Umbilical cord (tissue), 2 donors: ENCODE data around the gene GLCCI1. TPM values are rescaled to one million over a fixed set of nuclear protein-coding genes. Genes with fewer than 3 reads are reported as not detected.

ENCODE experiments used
- DNase-seq: peaks from one replicate; pipeline ENCODE4 v3.0.0-alpha.2; 2015; ENCODE audit warnings: low spot score
- total RNA-seq: library from RNA; depleted of rRNA; stranded (reverse); fragments of >200 nt; gene quantifications from one replicate; pipeline ENCODE4 v1.2.3, GENCODE V29; 2014; ENCODE audit warnings: low replicate concordance; ENCODE audit not compliant: insufficient read depth

The GLCCI1 gene
- total RNA-seq, 1 donor from 2014 or later: 12.3 TPM

- no peak for DNase-seq
Observed at GRCh38 chr7:7962851-7963250, 5.7 kb upstream of the GLCCI1 start.

DNA sequence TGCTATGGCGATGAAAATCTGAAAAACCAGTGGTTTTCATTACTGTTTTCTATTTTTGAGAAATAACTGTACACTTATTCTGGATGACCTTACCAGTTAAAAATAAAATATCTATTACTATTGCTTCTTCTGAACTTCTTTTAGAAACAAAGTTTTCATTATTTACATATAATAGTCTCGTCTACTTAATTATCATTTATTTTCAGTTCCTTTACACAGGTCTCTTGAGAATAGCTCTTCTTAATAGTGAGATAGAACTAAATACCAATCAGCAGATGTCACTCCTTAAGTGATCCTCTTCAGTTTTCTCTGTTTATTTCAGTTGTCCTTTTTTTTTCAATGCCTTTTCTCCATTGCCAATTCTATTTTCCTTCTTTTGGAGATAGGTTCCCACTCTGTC, 4.3 kb upstream of the GLCCI1 start:
- no peak for DNase-seq

- DNase-seq: no peak
Observed at GRCh38 chr7:7964691-7965090, 3.9 kb upstream of the GLCCI1 start.

DNA sequence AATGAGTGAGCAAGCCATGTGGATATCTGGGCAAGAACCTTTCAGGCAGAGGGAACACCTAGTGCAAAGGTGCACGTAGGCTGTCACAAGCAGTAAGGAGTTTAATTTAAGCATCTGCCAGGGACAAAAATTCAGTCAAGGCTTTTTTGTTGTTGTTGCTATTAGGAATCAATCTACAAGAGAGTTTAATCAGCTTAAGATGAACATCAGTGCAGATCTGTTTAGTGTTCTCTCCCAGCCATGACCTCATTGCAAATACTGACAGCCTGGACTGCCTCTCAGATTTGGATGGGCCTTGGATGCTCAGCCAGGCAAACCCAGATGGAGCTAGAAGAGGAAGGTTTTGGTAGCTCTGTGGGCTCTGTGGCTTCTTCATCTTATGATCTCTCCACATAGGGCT, 3.3 kb upstream of the GLCCI1 start:
- no peak for DNase-seq

DNA sequence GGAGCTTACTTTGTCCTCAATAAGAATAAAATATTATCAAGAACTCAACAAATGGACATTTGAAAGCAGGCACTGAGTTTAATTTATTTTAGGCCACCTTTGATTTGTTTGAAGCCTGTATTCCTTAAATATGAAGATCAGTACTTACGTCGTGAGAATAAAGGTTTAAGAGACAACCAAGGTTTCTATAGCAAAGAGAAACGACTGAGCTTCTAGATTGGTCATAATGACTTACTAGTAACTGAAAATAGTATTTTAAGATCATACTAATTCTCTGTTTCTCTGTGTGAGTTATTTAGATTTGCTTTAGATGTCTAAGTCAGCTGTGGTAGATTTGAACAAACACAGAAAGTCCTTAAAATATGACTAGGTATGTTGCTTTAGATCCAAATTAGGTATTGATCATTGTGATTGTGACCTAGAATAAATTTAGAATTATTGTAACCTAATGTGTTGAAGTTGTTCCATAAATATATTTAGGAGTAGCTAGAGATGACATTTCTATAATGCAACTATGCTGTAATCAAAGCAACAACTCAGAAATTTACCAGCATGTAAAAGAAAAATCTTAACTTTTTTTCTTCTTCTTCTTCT, 2.4 kb upstream of the GLCCI1 start:
- no peak for DNase-seq

DNA sequence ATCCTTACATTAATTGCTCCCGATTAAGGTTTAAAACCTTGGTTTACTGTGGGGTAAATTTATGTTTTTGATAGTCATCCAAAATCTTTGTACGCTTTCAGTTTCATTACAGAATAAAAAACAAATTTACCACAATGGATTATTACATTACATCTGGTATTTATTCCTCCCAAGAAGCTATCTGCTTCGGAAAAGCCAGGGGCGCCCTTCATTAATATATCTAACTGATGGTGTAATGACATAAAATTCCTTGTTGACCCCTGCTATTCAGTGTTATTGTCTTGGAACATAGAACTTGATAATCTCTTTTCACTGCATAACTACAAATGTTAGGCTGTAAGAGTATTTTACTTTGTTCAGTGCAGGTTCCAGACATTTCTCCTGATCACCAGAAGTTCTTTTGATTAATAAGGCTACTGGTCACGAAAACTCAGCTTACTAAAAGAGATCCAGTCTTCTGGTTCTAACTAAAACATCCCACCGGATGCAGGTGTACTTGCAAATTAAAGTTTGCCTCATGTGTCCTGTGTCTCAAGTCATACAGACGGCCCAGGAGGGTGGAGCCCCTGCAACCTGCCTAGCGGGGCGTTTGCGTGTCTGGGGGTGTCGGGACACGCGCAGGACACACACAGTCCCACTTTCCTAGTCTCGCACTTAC, 581 bp upstream of the GLCCI1 start:
- DNase-seq: no peak

- peak; percentile 50 for DNase-seq
Observed at GRCh38 chr7:7969306-7970236, 975 bp downstream of the GLCCI1 start.

GRCh38 chr7:7970237-7970530, 1.6 kb downstream of the GLCCI1 start:
- no peak for DNase-seq

GRCh38 chr7:7970531-7971307, 2.1 kb downstream of the GLCCI1 start:
- peak; percentile 26 for DNase-seq

- no peak for DNase-seq
Observed at GRCh38 chr7:7971308-7972040, 2.9 kb downstream of the GLCCI1 start.

GRCh38 chr7:7972128-7972527, 3.5 kb downstream of the GLCCI1 start:
- no peak for DNase-seq

GRCh38 chr7:7972922-7973594, 4.5 kb downstream of the GLCCI1 start:
- no peak for DNase-seq

DNA sequence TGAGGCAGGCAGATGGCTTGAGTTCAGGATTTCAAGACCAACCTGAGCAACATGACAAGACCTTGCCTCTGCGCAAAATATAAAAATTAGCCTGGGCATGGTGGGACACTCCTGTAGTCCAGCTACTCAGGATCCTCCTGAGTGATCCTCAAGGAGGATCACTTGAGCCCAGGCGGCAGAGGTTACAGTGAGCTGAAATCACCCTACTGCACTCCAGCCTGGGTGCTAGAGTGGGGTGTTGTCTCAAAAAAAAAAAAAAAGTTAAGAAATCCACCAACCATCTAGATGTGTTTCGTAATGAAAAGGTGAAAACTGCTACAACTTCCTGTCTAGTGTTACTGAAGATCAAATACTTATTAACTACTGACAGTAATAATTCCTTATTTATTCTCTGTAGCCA, 8.1 kb downstream of the GLCCI1 start:
- DNase-seq: no peak

DNA sequence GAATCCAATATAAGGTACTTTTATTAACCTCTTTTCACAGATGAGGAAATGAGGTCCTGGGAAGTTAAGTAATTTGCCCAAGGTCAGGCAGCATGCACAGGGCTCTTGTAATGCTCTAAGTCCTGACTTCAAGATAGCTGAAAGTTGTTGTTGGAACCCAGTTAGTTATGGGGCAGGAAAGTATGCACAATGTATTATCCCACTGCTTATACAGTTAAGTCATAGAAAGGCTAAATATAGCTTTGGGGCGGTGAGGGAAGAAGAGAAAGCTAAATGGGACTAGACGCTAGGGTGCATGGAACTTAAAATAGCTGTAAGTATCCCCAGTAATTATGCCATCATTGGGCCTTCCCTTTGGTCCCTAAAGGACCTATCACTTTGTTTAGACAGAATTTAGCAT, 9.2 kb downstream of the GLCCI1 start:
- peak; percentile 69 for DNase-seq

- DNase-seq: peak; percentile 41
Observed at GRCh38 chr7:7978860-7979259, 10.3 kb downstream of the GLCCI1 start.

- DNase-seq: no peak
Observed at GRCh38 chr7:7979558-7979957, 11.0 kb downstream of the GLCCI1 start.

- DNase-seq: no peak
Observed at GRCh38 chr7:7980134-7980533, 11.5 kb downstream of the GLCCI1 start.

DNA sequence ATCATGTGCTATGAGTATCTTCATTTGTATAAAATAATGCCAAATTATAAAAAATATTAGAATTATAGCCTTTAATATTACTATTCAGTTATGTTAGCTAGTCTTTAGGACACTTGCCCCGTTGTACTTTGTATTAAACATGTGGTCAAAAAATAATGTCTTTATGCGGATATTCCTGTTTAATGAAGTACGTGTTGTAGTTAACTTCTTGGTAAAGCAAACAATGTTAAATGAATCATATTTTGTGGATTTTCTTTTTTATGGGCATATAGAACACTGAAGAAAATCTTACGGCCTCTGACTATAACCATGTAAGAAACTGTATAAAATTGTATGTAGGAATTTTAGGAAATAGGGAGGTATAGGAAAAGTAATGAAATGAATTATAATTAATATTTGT, 14.3 kb downstream of the GLCCI1 start:
- no peak for DNase-seq

- DNase-seq: no peak
Observed at GRCh38 chr7:7984424-7984823, 15.8 kb downstream of the GLCCI1 start.

DNA sequence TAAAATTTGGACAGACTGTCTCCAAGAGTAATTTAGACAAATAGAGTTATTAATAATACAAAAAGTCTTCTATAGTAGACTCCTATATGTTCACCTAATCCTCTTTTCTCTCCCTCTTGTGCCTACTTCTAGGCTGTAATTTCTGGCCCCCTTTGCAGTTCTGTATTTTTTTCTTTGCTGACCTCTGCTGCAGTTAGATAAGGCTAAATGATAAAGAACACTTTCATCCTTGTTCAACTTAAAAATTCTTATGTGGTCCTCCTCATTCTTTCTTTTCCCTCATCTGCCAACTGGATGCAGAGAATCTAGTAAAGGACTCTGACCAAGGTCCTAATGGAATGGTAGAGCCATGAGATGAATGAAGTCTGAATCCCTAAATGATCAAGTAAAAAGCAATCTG, 20.1 kb downstream of the GLCCI1 start:
- DNase-seq: no peak

- no peak for DNase-seq
Observed at GRCh38 chr7:7989133-7989532, 20.5 kb downstream of the GLCCI1 start.
